NAMALWA (cell line): ENCODE results near the gene NAT14.

Experiments
- DNase-seq: peaks from one replicate; pipeline ENCODE4 v3.0.0-alpha.2; 2015; ENCODE audit warnings: low spot score

Gene NAT14

GRCh38 chr19:55536366-55536765 is 51.4 kb downstream of the NAT14 start:
- no peak for DNase-seq
